Measurements from ENCODE around the gene INSYN2B. TPM values are rescaled to one million over a fixed set of nuclear protein-coding genes. Genes with fewer than 3 reads are reported as not detected.

The INSYN2B gene
- total RNA-seq, 2 experiments from 2014 or later, result not detected

GRCh38 chr5:169941542-169941941 lies 38.8 kb downstream of the INSYN2B start:
- ATAC-seq, result no peak
- intact Hi-C loops (cut with micrococcal nuclease), result no loop called here
- Mint-ChIP-seq H3K27ac (no peak overlapping the region), H3K4me1 (ENCODE audit: low read depth) (peaks cover 10% of the 10 kb centered on the region), H3K27me3 (no peaks in the 10 kb centered on the region), H3K4me3 (no peak overlapping the region), H3K36me3 (ENCODE audit: low read depth) (peaks cover 7% of the 10 kb centered on the region), H3K9me3 (no peaks in the 10 kb centered on the region)
- CTCF ChIA-PET, result no interaction called here
- TF ChIP-seq CTCF (IDR thresholded peaks at IDR 0.05), result no peak
- DNase-seq, result no peak
- POLR2A ChIA-PET, result no interaction called here

- TF ChIP-seq CTCF (IDR thresholded peaks at IDR 0.05), result no peak
- H3K4me1 Mint-ChIP-seq (ENCODE audit: low read depth), result peaks cover 14% of the 10 kb centered on the region
- H3K27me3 Mint-ChIP-seq, result no peaks in the 10 kb centered on the region
- no peak overlapping the region for H3K4me3 Mint-ChIP-seq
- intact Hi-C loops (cut with micrococcal nuclease), result no loop called here
- peaks cover 11% of the 10 kb centered on the region for H3K36me3 Mint-ChIP-seq (ENCODE audit: low read depth)
- H3K9me3 Mint-ChIP-seq, result no peaks in the 10 kb centered on the region
- H3K27ac Mint-ChIP-seq, result no peak overlapping the region
- ChIA-PET POLR2A (no interaction called here), CTCF (interaction anchor here (0.8 kb wide), 1 partner anchor 17 kb away, joined by 3 read pairs; no protein-coding TSS in a partner anchor)
- ATAC-seq, result no peak
- DNase-seq, result no peak
These were observed 40.6 kb downstream of the INSYN2B start for GRCh38 chr5:169939731-169940130.

- no peak overlapping the region for H3K4me3 Mint-ChIP-seq
- ChIA-PET CTCF (no interaction called here), POLR2A (no interaction called here)
- H3K27me3 Mint-ChIP-seq, result no peaks in the 10 kb centered on the region
- intact Hi-C loops (cut with micrococcal nuclease), result no loop called here
- H3K27ac Mint-ChIP-seq, result no peak overlapping the region
- H3K9me3 Mint-ChIP-seq, result no peaks in the 10 kb centered on the region
- TF ChIP-seq CTCF (IDR thresholded peaks at IDR 0.05), result no peak
- DNase-seq, result no peak
- H3K4me1 Mint-ChIP-seq (ENCODE audit: low read depth), result peaks cover 22% of the 10 kb centered on the region
- no peak for ATAC-seq
- H3K36me3 Mint-ChIP-seq (ENCODE audit: low read depth), result peaks cover 13% of the 10 kb centered on the region
These were observed 41.9 kb downstream of the INSYN2B start for GRCh38 chr5:169938439-169938838.

- intact Hi-C loops (cut with micrococcal nuclease), result no loop called here
- TF ChIP-seq CTCF (IDR thresholded peaks at IDR 0.05), result no peak
- CTCF ChIA-PET, result interaction anchor here (1.1 kb wide), 1 partner anchor 152 kb away, joined by 3 read pairs; no protein-coding TSS in a partner anchor
- Mint-ChIP-seq H3K9me3 (no peaks in the 10 kb centered on the region), H3K4me1 (ENCODE audit: low read depth) (peaks cover 28% of the 10 kb centered on the region), H3K4me3 (no peak overlapping the region), H3K36me3 (ENCODE audit: low read depth) (peaks cover 20% of the 10 kb centered on the region), H3K27me3 (no peaks in the 10 kb centered on the region), H3K27ac (no peak overlapping the region)
- ATAC-seq (no peak), DNase-seq (no peak)
- POLR2A ChIA-PET, result no interaction called here
These were observed 44.5 kb downstream of the INSYN2B start for GRCh38 chr5:169935762-169936161.

- ATAC-seq (no peak), DNase-seq (no peak)
- peaks cover 30% of the 10 kb centered on the region for H3K4me1 Mint-ChIP-seq (ENCODE audit: low read depth)
- no peak overlapping the region for H3K27ac Mint-ChIP-seq
- H3K4me3 Mint-ChIP-seq, result no peak overlapping the region
- no peaks in the 10 kb centered on the region for H3K9me3 Mint-ChIP-seq
- ChIA-PET CTCF (interaction anchor here (1.1 kb wide), 1 partner anchor 151 kb away, joined by 3 read pairs; no protein-coding TSS in a partner anchor), POLR2A (interaction anchor here (1.1 kb wide), 1 partner anchor 11 kb away, joined by 3 read pairs; no protein-coding TSS in a partner anchor)
- no peaks in the 10 kb centered on the region for H3K27me3 Mint-ChIP-seq
- peaks cover 21% of the 10 kb centered on the region for H3K36me3 Mint-ChIP-seq (ENCODE audit: low read depth)
- intact Hi-C loops (cut with micrococcal nuclease), result no loop called here
- TF ChIP-seq CTCF (IDR thresholded peaks at IDR 0.05), result no peak
These were observed 45.3 kb downstream of the INSYN2B start for GRCh38 chr5:169934990-169935389.
